Measurements from ENCODE around the gene MYB.

Gene MYB

DNA sequence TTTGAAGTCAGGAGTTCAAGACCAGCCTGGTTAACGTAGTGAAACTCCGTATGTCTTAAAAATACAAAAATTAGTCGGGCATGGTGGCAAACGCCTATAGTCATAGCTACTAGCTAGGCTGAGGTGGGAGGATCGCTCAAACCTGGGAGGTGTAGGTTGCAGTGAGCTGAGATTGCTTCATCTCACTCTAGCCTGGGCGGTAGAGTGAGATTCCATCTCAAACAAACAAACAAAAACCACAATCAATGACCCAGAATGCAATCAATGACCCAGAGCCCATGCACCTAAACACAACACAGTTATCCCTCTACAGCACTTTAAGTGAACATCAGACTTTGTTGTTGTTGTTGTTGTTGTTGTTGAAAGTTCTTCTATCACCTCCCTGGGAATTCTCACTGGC lies 77.9 kb downstream of the MYB start:
- no peak for DNase-seq (ENCODE audit: low read depth)
- no peak for TF ChIP-seq CTCF (IDR thresholded peaks at IDR 0.05; ENCODE audit: low read depth, low read length, missing control alignments)
- H3K4me3 ChIP-seq (ENCODE audit: low read depth, low read length), result no peak overlapping the region

- no peak for TF ChIP-seq CTCF (IDR thresholded peaks at IDR 0.05; ENCODE audit: low read depth, low read length, missing control alignments)
- DNase-seq (ENCODE audit: low read depth), result no peak
- H3K4me3 ChIP-seq (ENCODE audit: low read depth, low read length), result no peak overlapping the region
Observed at GRCh38 chr6:135260612-135261011, 79.5 kb downstream of the MYB start.

DNA sequence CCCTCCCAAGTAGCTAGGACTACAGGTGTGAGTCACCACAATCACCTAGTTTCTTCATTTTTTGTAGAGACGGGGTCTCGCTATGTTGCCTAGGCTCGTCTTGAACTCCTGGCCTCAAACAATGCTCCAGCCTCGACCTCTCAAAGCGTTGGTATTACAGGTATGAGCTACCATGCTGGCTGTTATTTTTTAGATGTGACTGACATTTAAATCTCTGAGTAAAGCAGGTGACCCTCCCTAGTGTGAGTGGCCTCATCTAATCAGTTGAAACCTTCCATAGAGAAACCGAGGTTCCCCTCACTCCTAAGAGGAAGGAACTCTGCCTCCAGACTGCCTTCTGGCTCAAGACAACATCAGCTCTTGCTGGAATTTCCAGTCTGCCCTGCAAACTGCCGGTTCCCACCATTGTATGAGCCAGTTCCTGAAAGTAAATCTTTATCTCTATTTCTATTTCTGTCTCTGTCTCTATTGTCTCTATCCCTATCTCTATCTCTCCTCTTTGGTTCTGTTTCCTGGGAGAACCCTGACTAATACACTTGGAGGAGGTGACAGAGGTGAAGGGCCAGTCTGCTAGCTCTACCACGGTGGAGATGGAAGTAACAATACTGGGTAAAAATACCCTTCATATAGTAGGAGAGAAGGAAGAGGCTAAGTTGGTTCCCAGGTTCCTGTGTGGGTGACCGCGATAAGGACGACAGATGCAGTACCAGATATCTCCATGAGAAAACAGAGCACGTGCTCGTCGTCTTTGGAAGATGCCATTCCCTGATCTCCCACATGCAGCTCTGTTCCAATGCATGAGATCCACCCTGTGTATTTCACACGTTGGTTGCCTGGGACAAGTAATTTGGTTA lies 81.0 kb downstream of the MYB start:
- no peak overlapping the region for H3K4me3 ChIP-seq (ENCODE audit: low read depth, low read length)
- TF ChIP-seq CTCF (IDR thresholded peaks at IDR 0.05; ENCODE audit: low read depth, low read length, missing control alignments), result no peak
- no peak for DNase-seq (ENCODE audit: low read depth)

DNA sequence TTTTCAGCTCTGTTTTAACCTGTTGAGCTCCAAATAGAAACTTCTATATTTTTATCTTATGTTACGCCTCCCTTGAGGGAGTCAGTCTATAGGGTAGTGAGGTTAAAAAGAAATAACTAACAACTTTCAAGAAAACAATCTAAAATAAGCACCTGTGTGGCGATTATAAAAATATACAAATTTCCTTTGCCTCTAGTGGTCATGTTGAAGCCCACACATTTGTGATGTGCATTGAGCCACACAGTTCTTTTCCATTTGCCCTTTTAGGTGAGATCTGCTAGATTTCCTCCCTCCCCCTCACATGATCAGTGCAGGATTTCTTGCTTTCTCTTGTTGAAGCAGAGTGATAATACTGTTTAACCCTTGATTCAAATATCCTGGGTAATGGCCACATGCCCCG lies 84.2 kb downstream of the MYB start:
- TF ChIP-seq CTCF (IDR thresholded peaks at IDR 0.05; ENCODE audit: low read depth, low read length, missing control alignments), result peak; percentile 27
- DNase-seq (ENCODE audit: low read depth), result no peak
- H3K4me3 ChIP-seq (ENCODE audit: low read depth, low read length), result no peak overlapping the region

DNA sequence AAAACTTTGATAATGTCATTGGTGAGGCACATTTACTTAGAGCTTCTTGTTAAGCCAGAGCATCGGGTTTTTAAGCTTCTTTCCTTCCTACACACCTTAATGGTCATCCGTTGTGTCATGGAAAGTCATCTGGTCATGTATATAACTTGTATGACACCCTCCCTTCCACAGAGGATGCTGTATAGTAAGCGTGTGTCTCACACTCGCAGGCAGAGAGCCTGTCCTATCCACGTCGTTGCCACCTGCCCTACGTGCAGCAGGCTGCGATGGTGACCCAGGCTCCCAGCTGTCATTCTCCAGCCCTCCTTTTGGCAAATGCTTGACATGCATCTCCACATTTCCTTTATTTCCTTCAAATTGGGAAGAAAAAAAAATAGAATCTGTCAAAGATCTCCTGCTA lies 85.6 kb downstream of the MYB start:
- no peak overlapping the region for H3K4me3 ChIP-seq (ENCODE audit: low read depth, low read length)
- TF ChIP-seq CTCF (IDR thresholded peaks at IDR 0.05; ENCODE audit: low read depth, low read length, missing control alignments), result no peak
- DNase-seq (ENCODE audit: low read depth), result no peak

GRCh38 chr6:135267085-135267484 lies 86.0 kb downstream of the MYB start:
- TF ChIP-seq CTCF (IDR thresholded peaks at IDR 0.05; ENCODE audit: low read depth, low read length, missing control alignments), result no peak
- no peak overlapping the region for H3K4me3 ChIP-seq (ENCODE audit: low read depth, low read length)
- no peak for DNase-seq (ENCODE audit: low read depth)

GRCh38 chr6:135268263-135268662 lies 87.2 kb downstream of the MYB start:
- no peak for TF ChIP-seq CTCF (IDR thresholded peaks at IDR 0.05; ENCODE audit: low read depth, low read length, missing control alignments)
- H3K4me3 ChIP-seq (ENCODE audit: low read depth, low read length), result no peak overlapping the region
- no peak for DNase-seq (ENCODE audit: low read depth)
